ENCODE data around the gene PCSK5. TPM values are rescaled to one million over a fixed set of nuclear protein-coding genes. Genes with fewer than 3 reads are reported as not detected.

Gene PCSK5
- total RNA-seq, 1 experiment from 2014 or later = 7.5 TPM

GRCh38 chr9:76227156-76227555, 336.7 kb downstream of the PCSK5 start:
- Histone ChIP-seq H3K27me3 (ENCODE audit: insufficient read depth, low read length) (no peaks in the 10 kb centered on the region), H2BK20ac (ENCODE audit: low read depth, low read length, poor library complexity, severe bottlenecking) (no peak overlapping the region), H3K23ac (ENCODE audit: insufficient read length, low read depth, low read length) (no peak overlapping the region), H2BK12ac (ENCODE audit: insufficient read length, low read depth, low read length) (no peak overlapping the region), H3K14ac (ENCODE audit: insufficient read depth, low read length) (no peak overlapping the region), H2AK5ac (ENCODE audit: insufficient read length, low read length) (no peak overlapping the region), H4K20me1 (ENCODE audit: control insufficient read depth, insufficient read depth, insufficient read length) (no peaks in the 10 kb centered on the region), H2BK120ac (ENCODE audit: low read depth, low read length, poor library complexity, severe bottlenecking) (no peak overlapping the region), H3K9me3 (ENCODE audit: control insufficient read depth, low read depth, low read length) (no peaks in the 10 kb centered on the region), H3K23me2 (ENCODE audit: insufficient read length, low read depth, low read length, poor library complexity, severe bottlenecking) (no peaks in the 10 kb centered on the region), H3K4ac (ENCODE audit: low read depth, low read length) (no peak overlapping the region), H3K18ac (ENCODE audit: insufficient read length, low read depth, low read length) (no peak overlapping the region), H2AFZ (ENCODE audit: low read length) (no peak overlapping the region), H3K4me2 (ENCODE audit: insufficient read depth, insufficient read length, low read length) (no peak overlapping the region), H3K9ac (ENCODE audit: extremely low read depth, insufficient read length, low read length) (no peak overlapping the region), H3K4me1 (ENCODE audit: insufficient read depth, low read length) (no peaks in the 10 kb centered on the region; the same call in 1 of the 2 replicates), H3K79me1 (ENCODE audit: insufficient read depth, low read depth, low read length, poor library complexity, severe bottlenecking) (no peaks in the 10 kb centered on the region), H2BK15ac (ENCODE audit: low read depth, low read length) (no peak overlapping the region), H3K56ac (ENCODE audit: insufficient read length, low read depth, low read length) (no peak overlapping the region), H4K5ac (ENCODE audit: insufficient read length, low read depth, low read length) (no peak overlapping the region), H2BK5ac (ENCODE audit: insufficient read length, low read length) (no peak overlapping the region), H4K91ac (ENCODE audit: insufficient read length, low read depth, low read length) (no peak overlapping the region), H3K27ac (ENCODE audit: insufficient read length, low read depth, low read length) (no peak overlapping the region), H4K8ac (replicated peaks; ENCODE audit: insufficient read length, low read depth, low read length) (no peak overlapping the region), H3K79me2 (ENCODE audit: insufficient read depth, low read length) (no peaks in the 10 kb centered on the region), H3T11ph (ENCODE audit: low read length) (no peak overlapping the region)
- H3K9me3 Mint-ChIP-seq = 0 out of 5 replicates have a peak, but pooled peaks cover 0 to 2% of the 10 kb centered on the region in 2 experiments
- H3K4me1 Mint-ChIP-seq = peaks cover 5 to 6% of the 10 kb centered on the region in 2 experiments; a peak in 2 of 4 replicates
- no peaks in the 10 kb centered on the region; the same call in 1 of the 2 replicates for H3K27me3 Mint-ChIP-seq (ENCODE audit: low read depth)
- TF ChIP-seq CTCF (conservative IDR thresholded peaks at IDR 0.05) = no peak
- no peaks in the 10 kb centered on the region for H3K36me3 Mint-ChIP-seq (ENCODE audit: insufficient read depth in 1 of 3, low read depth in 3 of 3)
- no peak for DNase-seq
- no peak overlapping the region for H3K27ac Mint-ChIP-seq
- H3K4me3 Mint-ChIP-seq = no peak overlapping the region
- WGBS (ENCODE audit: extremely low coverage, insufficient read length, low lambda C conversion rate) = no CpG with 5 or more reads among the region's 2 CpGs

Measured in H9 (cell line).